MM.1S (cell line): ENCODE measurements around the gene TESK2.

Experiments used
- DNase-seq: peaks from one replicate; pipeline ENCODE4 v3.0.0-alpha.2; 2015
- H2AFZ ChIP-seq: fragments of 300-600 bp; sonication (generic); 2 replicates; pipeline ENCODE4 v1.6.0; 2016; ENCODE audit warnings: antibody characterized with exemption, low read length
- H3F3A ChIP-seq: fragments of 300-600 bp; sonication (generic); 2 replicates; pipeline ENCODE4 v1.6.1; 2016; ENCODE audit warnings: mild to moderate bottlenecking, antibody characterized with exemption, low read length, moderate library complexity, mixed read lengths; ENCODE audit not compliant: insufficient read depth
- H3K27ac ChIP-seq: fragments of 300-600 bp; sonication (generic); 2 replicates; pipeline ENCODE4 v1.5.1; 2016; ENCODE audit warnings: mild to moderate bottlenecking, low read length
- H3K27me3 ChIP-seq: fragments of 300-600 bp; sonication (generic); replicated peaks from 2 replicates; pipeline ENCODE4 v1.6.0; 2016; ENCODE audit warnings: low read length; ENCODE audit not compliant: insufficient read depth
- H3K36me3 ChIP-seq: fragments of 300-600 bp; sonication (generic); replicated peaks from 2 replicates; pipeline ENCODE4 v1.6.1; 2016; ENCODE audit warnings: mild to moderate bottlenecking, low read length, mixed read lengths; ENCODE audit not compliant: insufficient read depth
- H3K4me1 ChIP-seq: fragments of 300-600 bp; sonication (generic); 2 replicates; pipeline ENCODE4 v1.6.1; 2016; ENCODE audit warnings: low read length, mixed read lengths
- H3K4me2 ChIP-seq: fragments of 300-600 bp; sonication (generic); 2 replicates; pipeline ENCODE4 v1.6.0; 2016; ENCODE audit warnings: low read depth, low read length
- H3K4me3 ChIP-seq: fragments of 300-600 bp; sonication (generic); 2 replicates; pipeline ENCODE4 v1.5.1; 2016; ENCODE audit warnings: low read length, mixed read lengths
- H3K79me2 ChIP-seq: fragments of 300-600 bp; sonication (generic); 2 replicates; pipeline ENCODE4 v1.6.1; 2016; ENCODE audit warnings: mixed run types, low read length, mixed read lengths
- H3K9ac ChIP-seq: fragments of 300-600 bp; sonication (generic); 2 replicates; pipeline ENCODE4 v1.6.1; 2016; ENCODE audit warnings: low read length, mixed read lengths
- H3K9me2 ChIP-seq: fragments of 300-600 bp; sonication (generic); replicated peaks from 2 replicates; pipeline ENCODE4 v1.6.1; 2016; ENCODE audit warnings: mild to moderate bottlenecking, low read length, mixed read lengths; ENCODE audit not compliant: insufficient read depth
- H3K9me3 ChIP-seq: fragments of 300-600 bp; sonication (generic); replicated peaks from 2 replicates; pipeline ENCODE4 v1.6.1; 2016; ENCODE audit warnings: mild to moderate bottlenecking, low read length, mixed read lengths; ENCODE audit not compliant: insufficient read depth
- H4K20me1 ChIP-seq: fragments of 300-600 bp; sonication (generic); 2 replicates; pipeline ENCODE4 v1.6.1; 2016; ENCODE audit warnings: mild to moderate bottlenecking, low read length, moderate library complexity, mixed read lengths; ENCODE audit not compliant: insufficient read depth
- CTCF ChIP-seq: fragments of 300-600 bp; sonication (generic); IDR thresholded peaks from 2 replicates; pipeline ENCODE4 v1.5.1; 2016; ENCODE audit warnings: antibody characterized with exemption, low read length, mixed read lengths
- EZH2 ChIP-seq: fragments of 300-600 bp; sonication (generic); optimal IDR thresholded peaks from 2 replicates; pipeline ENCODE3; 2017; ENCODE audit warnings: low read depth, mild to moderate bottlenecking, antibody characterized with exemption, low read length, mixed read lengths
- EZH2phosphoT487 ChIP-seq: fragments of 300-600 bp; sonication (generic); IDR thresholded peaks from 2 replicates; pipeline ENCODE4 v1.6.1; 2018; ENCODE audit warnings: antibody characterized with exemption, low read length

The TESK2 gene

GRCh38 chr1:45401524-45401923 is 89.4 kb downstream of the TESK2 start:
- Histone ChIP-seq H3K79me2 (no peaks in the 10 kb centered on the region), H3K4me1 (no peaks in the 10 kb centered on the region), H3K9me3 (no peaks in the 10 kb centered on the region), H3K36me3 (no peaks in the 10 kb centered on the region), H4K20me1 (no peaks in the 10 kb centered on the region), H3F3A (no peaks in the 10 kb centered on the region), H3K4me2 (no peak overlapping the region), H3K4me3 (no peak overlapping the region), H3K9me2 (no peaks in the 10 kb centered on the region), H3K27ac (no peak overlapping the region), H3K27me3 (no peaks in the 10 kb centered on the region), H2AFZ (no peak overlapping the region), H3K9ac (no peak overlapping the region)
- TF ChIP-seq CTCF (no peak), EZH2phosphoT487 (no peak), EZH2 (no peak)
- DNase-seq: no peak

DNA sequence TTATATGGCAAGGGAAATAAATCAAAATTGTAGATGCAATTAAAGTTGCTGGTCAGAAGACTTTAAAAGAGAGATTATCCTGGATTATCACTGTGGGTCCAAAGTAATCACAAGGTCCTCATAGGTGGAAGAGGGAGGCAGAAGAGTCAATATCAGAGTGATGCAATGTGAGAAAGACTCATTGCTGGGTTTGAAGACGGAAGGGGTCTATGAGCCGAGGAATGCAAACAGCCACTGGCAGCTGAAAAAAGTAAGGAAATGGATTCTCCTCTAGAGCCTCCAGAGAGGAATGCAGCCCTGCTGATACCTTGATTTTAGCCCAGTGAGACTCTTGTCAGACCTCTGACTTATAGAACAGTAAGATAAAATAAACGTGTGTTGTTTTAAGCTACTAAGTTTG is 90.9 kb downstream of the TESK2 start:
- no peak for DNase-seq
- Histone ChIP-seq H3K9ac (no peak overlapping the region), H3K9me3 (no peaks in the 10 kb centered on the region), H3K9me2 (no peaks in the 10 kb centered on the region), H3F3A (no peaks in the 10 kb centered on the region), H3K27ac (no peak overlapping the region), H2AFZ (no peak overlapping the region), H3K36me3 (no peaks in the 10 kb centered on the region), H3K4me3 (no peak overlapping the region), H3K4me1 (peaks cover 3% of the 10 kb centered on the region; the same call in 1 of the 2 replicates), H3K4me2 (no peak overlapping the region), H3K27me3 (no peaks in the 10 kb centered on the region), H4K20me1 (no peaks in the 10 kb centered on the region), H3K79me2 (no peaks in the 10 kb centered on the region)
- TF ChIP-seq CTCF: no peak
- no peak for TF ChIP-seq EZH2
- TF ChIP-seq EZH2phosphoT487: no peak

DNA sequence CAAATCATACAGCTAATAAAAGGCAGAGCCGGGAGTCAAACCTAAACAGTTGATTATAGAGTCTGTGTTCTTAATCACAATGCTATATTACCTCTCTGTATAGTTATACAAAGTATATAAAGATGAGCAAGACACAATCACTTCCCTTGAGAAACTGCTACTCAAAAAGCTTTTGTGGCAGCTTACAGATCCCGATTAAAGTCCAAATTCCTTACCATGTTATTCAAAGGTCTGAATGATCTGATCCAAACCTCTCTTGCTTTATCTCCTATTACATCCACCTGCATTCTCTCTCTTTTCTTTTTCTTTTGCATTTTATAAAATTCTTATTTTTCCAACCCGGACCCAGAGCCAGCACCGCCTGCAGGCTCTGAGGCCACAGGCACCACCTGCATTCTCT is 93.7 kb downstream of the TESK2 start:
- no peaks in the 10 kb centered on the region for H3K9me2 ChIP-seq
- DNase-seq: no peak
- no peak overlapping the region for H3K27ac ChIP-seq
- H3K27me3 ChIP-seq: no peaks in the 10 kb centered on the region
- peaks cover 15% of the 10 kb centered on the region for H3K4me1 ChIP-seq
- TF ChIP-seq CTCF (no peak), EZH2 (no peak), EZH2phosphoT487 (no peak)
- H2AFZ ChIP-seq: no peak overlapping the region
- H3K36me3 ChIP-seq: no peaks in the 10 kb centered on the region
- H3F3A ChIP-seq: no peaks in the 10 kb centered on the region
- no peak overlapping the region for H3K9ac ChIP-seq
- no peak overlapping the region for H3K4me2 ChIP-seq
- no peaks in the 10 kb centered on the region for H4K20me1 ChIP-seq
- no peaks in the 10 kb centered on the region for H3K9me3 ChIP-seq
- no peak overlapping the region for H3K4me3 ChIP-seq
- H3K79me2 ChIP-seq: no peaks in the 10 kb centered on the region

- H3K4me1 ChIP-seq: peaks cover 15% of the 10 kb centered on the region
- TF ChIP-seq EZH2phosphoT487 (no peak), EZH2 (no peak), CTCF (no peak)
- H3K9me3 ChIP-seq: no peaks in the 10 kb centered on the region
- H2AFZ ChIP-seq: no peak overlapping the region
- no peaks in the 10 kb centered on the region for H3K79me2 ChIP-seq
- H3K27ac ChIP-seq: no peak overlapping the region
- no peaks in the 10 kb centered on the region for H3F3A ChIP-seq
- H3K4me3 ChIP-seq: no peak overlapping the region
- H3K36me3 ChIP-seq: no peaks in the 10 kb centered on the region
- no peaks in the 10 kb centered on the region for H4K20me1 ChIP-seq
- no peaks in the 10 kb centered on the region for H3K9me2 ChIP-seq
- no peak overlapping the region for H3K9ac ChIP-seq
- H3K27me3 ChIP-seq: no peaks in the 10 kb centered on the region
- H3K4me2 ChIP-seq: no peak overlapping the region
- no peak for DNase-seq
Observed at GRCh38 chr1:45395582-45395981, 95.4 kb downstream of the TESK2 start.
